CD4-positive, alpha-beta T cell (primary cell): ENCODE results near the gene FAM180B. TPM values are rescaled to one million over a fixed set of nuclear protein-coding genes. Genes with fewer than 3 reads are reported as not detected.

ENCODE experiments used
- ATAC-seq: fragments of 200-7000 bp; cut with Tn5 transposase; one replicate; pipeline ENCODE4 v1.10.0; 2022; ENCODE audit warnings: mild to moderate bottlenecking; ENCODE audit not compliant: poor library complexity
- CTCF ChIA-PET: fragments of 350-600 bp; sonication (Branson Sonifier 250); formaldehyde crosslinking; loops from one replicate; lab custom pipeline; 2021; ENCODE audit warnings: antibody characterized with exemption, inconsistent platforms; lab: Charles Lee
- POLR2A ChIA-PET: fragments of 350-600 bp; sonication (Branson Sonifier 250); formaldehyde crosslinking; loops from one replicate; lab custom pipeline; 2021; ENCODE audit warnings: antibody characterized with exemption, inconsistent platforms; lab: Charles Lee
- DNase-seq, 14 experiments: peaks; one replicate each; pipeline ENCODE4 v3.0.0-alpha.2; 2013 to 2020; ENCODE audit warnings: mixed read lengths in 2 of 14
- H3K27ac ChIP-seq, 2 donors: one replicate each; pipeline versions ENCODE4 v1.5.1 to v1.7.0; 2013; ENCODE audit warnings: low read length in 2 of 2, low read depth in 1 of 2, mild to moderate bottlenecking in 1 of 2
- H3K27me3 ChIP-seq, 2 experiments: 1 replicate in 1 of 2; 2 replicates in 1 of 2; pipeline versions ENCODE4 v1.6.1 to v1.7.0; 2013; ENCODE audit warnings: low read length in 2 of 2, control low read depth in 1 of 2, mild to moderate bottlenecking in 1 of 2, moderate library complexity in 1 of 2; ENCODE audit not compliant: insufficient read depth in 2 of 2, control insufficient read depth in 1 of 2
- H3K36me3 ChIP-seq: one replicate; pipeline ENCODE4 v1.6.1; 2013; ENCODE audit warnings: low read length, control low read depth; ENCODE audit not compliant: insufficient read depth
- H3K4me1 ChIP-seq: one replicate; pipeline ENCODE4 v1.6.1; 2013; ENCODE audit warnings: low read length, control low read depth; ENCODE audit not compliant: insufficient read depth
- H3K4me3 ChIP-seq: one replicate; pipeline ENCODE4 v1.5.1; 2013; ENCODE audit warnings: mild to moderate bottlenecking, low read length, moderate library complexity
- H3K9me3 ChIP-seq, 2 experiments: 1 replicate in 1 of 2; 2 replicates in 1 of 2; pipeline versions ENCODE4 v1.6.1 to v1.7.0; 2013; ENCODE audit warnings: low read length in 2 of 2, mild to moderate bottlenecking in 2 of 2, control low read depth in 1 of 2, moderate library complexity in 1 of 2; ENCODE audit not compliant: control insufficient read depth in 1 of 2, insufficient read depth in 1 of 2
- H3K27ac Mint-ChIP-seq: one replicate; pipeline ENCODE4 v1.8.0; 2020; ENCODE audit warnings: mixed read lengths
- H3K27me3 Mint-ChIP-seq: one replicate; pipeline ENCODE4 v1.8.0; 2021; ENCODE audit warnings: mixed read lengths
- H3K36me3 Mint-ChIP-seq: one replicate; pipeline ENCODE4 v1.8.0; 2021; ENCODE audit warnings: low read depth, mixed read lengths
- H3K4me1 Mint-ChIP-seq: one replicate; pipeline ENCODE4 v1.8.0; 2021; ENCODE audit warnings: low read depth, mixed read lengths
- H3K4me3 Mint-ChIP-seq: one replicate; pipeline ENCODE4 v1.8.0; 2020; ENCODE audit warnings: mild to moderate bottlenecking, mixed read lengths
- H3K9me3 Mint-ChIP-seq: one replicate; pipeline ENCODE4 v1.8.0; 2020; ENCODE audit warnings: mixed read lengths
- CTCF ChIP-seq: fragments of 200-600 bp; IDR thresholded peaks from one replicate; pipeline ENCODE4 v1.8.0; 2022; ENCODE audit warnings: antibody characterized with exemption, mild to moderate bottlenecking
- intact Hi-C, 2 experiments: fragments of 100-400 bp; cut with DNase I in 1 of 2; cut with micrococcal nuclease in 1 of 2; formaldehyde crosslinking; loops; one replicate each; pipeline versions ENCODE4 v1.15.1 to v1.9.0; 2023 to 2025; cut with DNase I, micrococcal nuclease
- total RNA-seq, 174 experiments: library from RNA in 2 of 174; stranded (reverse) in 2 of 174; gene quantifications; one replicate each; pipeline ENCODE4 v1.2.3 and lab custom pipeline; 2021 to 2026

FAM180B gene
- total RNA-seq, 2 experiments from 2014 or later, result 0.55 to 0.92 TPM

- intact Hi-C loops, result loop anchor here in 1 of 2 experiments (10.0 kb wide), 2 partner anchors 296 to 866 kb away; partner anchors contain the start of genes ARHGAP1, MADD and ZNF408
- POLR2A ChIA-PET, result no interaction called here
- H3K4me3 ChIP-seq, result no peak overlapping the region
- CTCF ChIA-PET, result no interaction called here
- Mint-ChIP-seq H3K27ac (peak overlapping the region; percentile 53), H3K4me3 (peak overlapping the region; percentile 20), H3K36me3 (peaks cover 69% of the 10 kb centered on the region), H3K27me3 (no peaks in the 10 kb centered on the region), H3K9me3 (no peaks in the 10 kb centered on the region), H3K4me1 (peaks cover 21% of the 10 kb centered on the region)
- DNase-seq (no peak), ATAC-seq (no peak)
- H3K9me3 ChIP-seq, result no peaks in the 10 kb centered on the region
- H3K36me3 ChIP-seq, result peaks cover 45% of the 10 kb centered on the region
- H3K27ac ChIP-seq, result no peak overlapping the region
- TF ChIP-seq CTCF, result no peak
- H3K27me3 ChIP-seq, result no peaks in the 10 kb centered on the region
- peaks cover 15% of the 10 kb centered on the region for H3K4me1 ChIP-seq
These were observed 15.7 kb upstream of the FAM180B start for GRCh38 chr11:47570651-47571356.

GRCh38 chr11:47571357-47571729 is 15.1 kb upstream of the FAM180B start:
- intact Hi-C loops, result loop anchor here in 1 of 2 experiments (10.0 kb wide), 2 partner anchors 297 to 867 kb away; partner anchors contain the start of genes ARHGAP1, MADD and ZNF408
- TF ChIP-seq CTCF, result no peak
- DNase-seq (no peak), ATAC-seq (no peak)
- H3K27ac Mint-ChIP-seq, result peak overlapping the region; percentile 53
- Histone ChIP-seq H3K27ac (no peak overlapping the region), H3K36me3 (peaks cover 47% of the 10 kb centered on the region), H3K4me3 (no peak overlapping the region), H3K4me1 (peaks cover 10% of the 10 kb centered on the region), H3K9me3 (no peaks in the 10 kb centered on the region), H3K27me3 (no peaks in the 10 kb centered on the region)
- H3K27me3 Mint-ChIP-seq, result no peaks in the 10 kb centered on the region
- H3K36me3 Mint-ChIP-seq, result peaks cover 72% of the 10 kb centered on the region
- H3K9me3 Mint-ChIP-seq, result no peaks in the 10 kb centered on the region
- H3K4me3 Mint-ChIP-seq, result peak overlapping the region; percentile 20
- H3K4me1 Mint-ChIP-seq, result peaks cover 15% of the 10 kb centered on the region
- CTCF ChIA-PET, result no interaction called here
- POLR2A ChIA-PET, result no interaction called here

GRCh38 chr11:47571895-47572294 is 14.6 kb upstream of the FAM180B start:
- peaks cover 72% of the 10 kb centered on the region for H3K36me3 Mint-ChIP-seq
- DNase-seq (no peak), ATAC-seq (no peak)
- H3K4me1 ChIP-seq, result peaks cover 10% of the 10 kb centered on the region
- no peak for TF ChIP-seq CTCF
- H3K27ac Mint-ChIP-seq, result peak overlapping the region; percentile 53
- no peaks in the 10 kb centered on the region for H3K27me3 Mint-ChIP-seq
- H3K9me3 ChIP-seq, result no peaks in the 10 kb centered on the region
- no peak overlapping the region for H3K4me3 Mint-ChIP-seq
- peaks cover 11% of the 10 kb centered on the region for H3K4me1 Mint-ChIP-seq
- H3K9me3 Mint-ChIP-seq, result no peaks in the 10 kb centered on the region
- intact Hi-C loops, result loop anchor here in 1 of 2 experiments (10.0 kb wide), 2 partner anchors 297 to 867 kb away; partner anchors contain the start of genes ARHGAP1, MADD and ZNF408
- CTCF ChIA-PET, result no interaction called here
- no peak overlapping the region for H3K27ac ChIP-seq
- no peak overlapping the region for H3K4me3 ChIP-seq
- POLR2A ChIA-PET, result no interaction called here
- no peaks in the 10 kb centered on the region for H3K27me3 ChIP-seq
- peaks cover 48% of the 10 kb centered on the region for H3K36me3 ChIP-seq
